ENCODE results near the gene USP9X. TPM values are rescaled to one million over a fixed set of nuclear protein-coding genes. Genes with fewer than 3 reads are reported as not detected.

Gene USP9X
- total RNA-seq, 2 experiments from 2014 or later: 44.9 to 47.3 TPM

- Mint-ChIP-seq H3K27me3 (no peaks in the 10 kb centered on the region), H3K36me3 (peaks cover 5% of the 10 kb centered on the region), H3K4me1 (peaks cover 66% of the 10 kb centered on the region), H3K9me3 (ENCODE audit: low read depth) (no peaks in the 10 kb centered on the region), H3K4me3 (peak overlapping the region; percentile 47), H3K27ac (peak overlapping the region; percentile 82)
- DNase-seq: no peak
- no peak for ATAC-seq
- CTCF ChIA-PET: no interaction called here
These were observed 34.6 kb downstream of the USP9X start for GRCh38 chrX:41119803-41120202.

GRCh38 chrX:41121766-41122165, 36.5 kb downstream of the USP9X start:
- Mint-ChIP-seq H3K4me3 (no peak overlapping the region), H3K27ac (peak overlapping the region; percentile 61), H3K9me3 (ENCODE audit: low read depth) (no peaks in the 10 kb centered on the region), H3K36me3 (peaks cover 11% of the 10 kb centered on the region), H3K27me3 (no peaks in the 10 kb centered on the region), H3K4me1 (peaks cover 50% of the 10 kb centered on the region)
- CTCF ChIA-PET: no interaction called here
- ATAC-seq (no peak), DNase-seq (no peak)

- Mint-ChIP-seq H3K9me3 (ENCODE audit: low read depth) (no peaks in the 10 kb centered on the region), H3K4me1 (peaks cover 47% of the 10 kb centered on the region), H3K4me3 (no peak overlapping the region), H3K27ac (no peak overlapping the region), H3K36me3 (peaks cover 11% of the 10 kb centered on the region), H3K27me3 (no peaks in the 10 kb centered on the region)
- no peak for DNase-seq
- CTCF ChIA-PET: no interaction called here
- ATAC-seq: no peak
These were observed 37.5 kb downstream of the USP9X start for GRCh38 chrX:41122664-41123257.

GRCh38 chrX:41127477-41128192, 42.4 kb downstream of the USP9X start:
- DNase-seq: no peak
- ATAC-seq: no peak
- Mint-ChIP-seq H3K27me3 (no peaks in the 10 kb centered on the region), H3K4me1 (peaks cover 10% of the 10 kb centered on the region), H3K36me3 (peaks cover 21% of the 10 kb centered on the region), H3K9me3 (ENCODE audit: low read depth) (no peaks in the 10 kb centered on the region), H3K4me3 (no peak overlapping the region), H3K27ac (no peak overlapping the region)
- CTCF ChIA-PET: interaction anchor here (2.3 kb wide), 1 partner anchor 13 kb away, joined by 7 read pairs; no protein-coding TSS in a partner anchor

- Mint-ChIP-seq H3K4me3 (no peak overlapping the region), H3K27me3 (no peaks in the 10 kb centered on the region), H3K36me3 (peaks cover 23% of the 10 kb centered on the region), H3K27ac (no peak overlapping the region), H3K4me1 (peaks cover 5% of the 10 kb centered on the region), H3K9me3 (ENCODE audit: low read depth) (no peaks in the 10 kb centered on the region)
- ATAC-seq: no peak
- DNase-seq: no peak
- CTCF ChIA-PET: no interaction called here
These were observed 43.7 kb downstream of the USP9X start for GRCh38 chrX:41128955-41129354.

- H3K27me3 Mint-ChIP-seq: no peaks in the 10 kb centered on the region
- H3K4me1 Mint-ChIP-seq: peaks cover 6% of the 10 kb centered on the region
- CTCF ChIA-PET: no interaction called here
- peaks cover 22% of the 10 kb centered on the region for H3K36me3 Mint-ChIP-seq
- no peak for ATAC-seq
- H3K27ac Mint-ChIP-seq: no peak overlapping the region
- H3K9me3 Mint-ChIP-seq (ENCODE audit: low read depth): no peaks in the 10 kb centered on the region
- H3K4me3 Mint-ChIP-seq: no peak overlapping the region
- DNase-seq: no peak
These were observed 46.5 kb downstream of the USP9X start for GRCh38 chrX:41131766-41132165.

- no peak overlapping the region for H3K4me3 Mint-ChIP-seq
- no peaks in the 10 kb centered on the region for H3K9me3 Mint-ChIP-seq (ENCODE audit: low read depth)
- DNase-seq: no peak
- H3K27ac Mint-ChIP-seq: no peak overlapping the region
- CTCF ChIA-PET: no interaction called here
- peaks cover 1% of the 10 kb centered on the region for H3K4me1 Mint-ChIP-seq
- H3K36me3 Mint-ChIP-seq: peaks cover 20% of the 10 kb centered on the region
- no peaks in the 10 kb centered on the region for H3K27me3 Mint-ChIP-seq
- no peak for ATAC-seq
These were observed 48.3 kb downstream of the USP9X start for GRCh38 chrX:41133551-41133950.

- Mint-ChIP-seq H3K9me3 (ENCODE audit: low read depth) (no peaks in the 10 kb centered on the region), H3K27me3 (no peaks in the 10 kb centered on the region), H3K27ac (no peak overlapping the region), H3K4me3 (no peak overlapping the region), H3K36me3 (peaks cover 12% of the 10 kb centered on the region), H3K4me1 (peaks cover 1% of the 10 kb centered on the region)
- CTCF ChIA-PET: interaction anchor here (0.6 kb wide), 1 partner anchor 485 kb away, joined by 3 read pairs; no protein-coding TSS in a partner anchor
- ATAC-seq (no peak), DNase-seq (no peak)
These were observed 52.3 kb downstream of the USP9X start for GRCh38 chrX:41137589-41137988.

- Mint-ChIP-seq H3K27me3 (no peaks in the 10 kb centered on the region), H3K4me3 (no peak overlapping the region), H3K9me3 (ENCODE audit: low read depth) (no peaks in the 10 kb centered on the region), H3K4me1 (peaks cover 10% of the 10 kb centered on the region), H3K36me3 (peaks cover 5% of the 10 kb centered on the region), H3K27ac (no peak overlapping the region)
- ATAC-seq (no peak), DNase-seq (no peak)
- CTCF ChIA-PET: no interaction called here
These were observed 57.1 kb downstream of the USP9X start for GRCh38 chrX:41142130-41142910.

GRCh38 chrX:41144873-41145272, 59.6 kb downstream of the USP9X start:
- ATAC-seq: no peak
- H3K4me3 Mint-ChIP-seq: no peak overlapping the region
- CTCF ChIA-PET: no interaction called here

GRCh38 chrX:41145920-41146608, 60.8 kb downstream of the USP9X start:
- H3K27ac Mint-ChIP-seq: peak overlapping the region; percentile 67
- H3K9me3 Mint-ChIP-seq (ENCODE audit: low read depth): no peaks in the 10 kb centered on the region
- H3K27me3 Mint-ChIP-seq: no peaks in the 10 kb centered on the region
- H3K4me1 Mint-ChIP-seq: peaks cover 10% of the 10 kb centered on the region
- H3K36me3 Mint-ChIP-seq: peaks cover 12% of the 10 kb centered on the region
- ATAC-seq (peak; percentile 49), DNase-seq (no peak)
- CTCF ChIA-PET: interaction anchor here (0.6 kb wide), 1 partner anchor 41 kb away, joined by 3 read pairs; no protein-coding TSS in a partner anchor
- H3K4me3 Mint-ChIP-seq: no peak overlapping the region

More at GRCh38 chrX:41144873-41145272, 59.6 kb downstream of the USP9X start:
- H3K9me3 Mint-ChIP-seq (ENCODE audit: low read depth): no peaks in the 10 kb centered on the region
- H3K36me3 Mint-ChIP-seq: peaks cover 12% of the 10 kb centered on the region
- peaks cover 10% of the 10 kb centered on the region for H3K4me1 Mint-ChIP-seq
- no peak for DNase-seq
- no peaks in the 10 kb centered on the region for H3K27me3 Mint-ChIP-seq
- H3K27ac Mint-ChIP-seq: no peak overlapping the region

- ATAC-seq (no peak), DNase-seq (no peak)
- Mint-ChIP-seq H3K27ac (no peak overlapping the region), H3K4me1 (peaks cover 12% of the 10 kb centered on the region), H3K9me3 (ENCODE audit: low read depth) (no peaks in the 10 kb centered on the region), H3K27me3 (no peaks in the 10 kb centered on the region), H3K4me3 (no peak overlapping the region), H3K36me3 (peaks cover 16% of the 10 kb centered on the region)
- CTCF ChIA-PET: no interaction called here
These were observed 63.3 kb downstream of the USP9X start for GRCh38 chrX:41148553-41148952.

GRCh38 chrX:41150043-41150442, 64.8 kb downstream of the USP9X start:
- H3K4me3 Mint-ChIP-seq: no peak overlapping the region
- H3K27me3 Mint-ChIP-seq: no peaks in the 10 kb centered on the region
- peaks cover 12% of the 10 kb centered on the region for H3K4me1 Mint-ChIP-seq
- CTCF ChIA-PET: no interaction called here
- DNase-seq (no peak), ATAC-seq (no peak)
- H3K27ac Mint-ChIP-seq: no peak overlapping the region
- no peaks in the 10 kb centered on the region for H3K9me3 Mint-ChIP-seq (ENCODE audit: low read depth)
- H3K36me3 Mint-ChIP-seq: peaks cover 20% of the 10 kb centered on the region
